Trophoblast cell (in vitro differentiated cells and primary cell): ENCODE results near the gene ZNF480.

Experiments
- DNase-seq, 2 donors: peaks; one replicate each; pipeline ENCODE4 v3.0.0-alpha.2; 2016
- H2AFZ ChIP-seq: 2 replicates; pipeline ENCODE4 v1.6.1; 2013; ENCODE audit warnings: low read length, moderate library complexity, mild to moderate bottlenecking; ENCODE audit not compliant: insufficient read depth, poor library complexity
- H2AK5ac ChIP-seq: 2 replicates; pipeline ENCODE4 v1.6.1; 2013; ENCODE audit warnings: mild to moderate bottlenecking, low read length
- H2BK120ac ChIP-seq: 2 replicates; pipeline ENCODE4 v1.6.1; 2013; ENCODE audit warnings: low read length, mild to moderate bottlenecking, moderate library complexity; ENCODE audit not compliant: insufficient read depth, poor library complexity
- H2BK12ac ChIP-seq: 2 replicates; pipeline ENCODE4 v1.6.1; 2013; ENCODE audit warnings: mild to moderate bottlenecking, low read length, moderate library complexity
- H2BK5ac ChIP-seq: 2 replicates; pipeline ENCODE4 v1.6.1; 2013; ENCODE audit warnings: low read length, low read depth, moderate library complexity, mild to moderate bottlenecking; ENCODE audit not compliant: poor library complexity
- H3K14ac ChIP-seq: 2 replicates; pipeline ENCODE4 v1.6.1; 2013; ENCODE audit warnings: mild to moderate bottlenecking, low read length
- H3K18ac ChIP-seq: 2 replicates; pipeline ENCODE4 v1.6.1; 2013; ENCODE audit warnings: mild to moderate bottlenecking, low read length
- H3K23ac ChIP-seq: 2 replicates; pipeline ENCODE4 v1.6.1; 2013; ENCODE audit warnings: low read length
- H3K27ac ChIP-seq: 2 replicates; pipeline ENCODE4 v1.5.1; 2013; ENCODE audit warnings: low read depth, mild to moderate bottlenecking, inconsistent platforms, low read length, moderate library complexity
- H3K27me3 ChIP-seq: 2 replicates; pipeline ENCODE4 v1.6.1; 2013; ENCODE audit warnings: inconsistent platforms, mild to moderate bottlenecking, low read length, moderate library complexity; ENCODE audit not compliant: insufficient read depth
- H3K36me3 ChIP-seq, 2 experiments: 1 replicate in 1 of 2; 2 replicates in 1 of 2; pipeline ENCODE4 v1.6.1; 2013; ENCODE audit warnings: low read length in 2 of 2, mild to moderate bottlenecking in 2 of 2, moderate library complexity in 1 of 2; ENCODE audit not compliant: insufficient read depth in 2 of 2, control insufficient read depth in 1 of 2
- H3K4ac ChIP-seq: 2 replicates; pipeline ENCODE4 v1.6.1; 2013; ENCODE audit warnings: low read depth, mild to moderate bottlenecking, low read length, moderate library complexity
- H3K4me1 ChIP-seq, 2 experiments: 1 replicate in 1 of 2; 2 replicates in 1 of 2; pipeline ENCODE4 v1.6.1; 2013; ENCODE audit warnings: low read length in 2 of 2, mild to moderate bottlenecking in 2 of 2, moderate library complexity in 1 of 2; ENCODE audit not compliant: insufficient read depth in 2 of 2, control insufficient read depth in 1 of 2
- H3K4me2 ChIP-seq: 2 replicates; pipeline ENCODE4 v1.6.1; 2013; ENCODE audit warnings: inconsistent platforms, mild to moderate bottlenecking, low read length, moderate library complexity
- H3K4me3 ChIP-seq: 2 replicates; pipeline ENCODE4 v1.5.1; 2013; ENCODE audit warnings: mild to moderate bottlenecking, low read depth, low read length, inconsistent platforms
- H3K79me1 ChIP-seq: one replicate; pipeline ENCODE4 v1.6.1; 2013; ENCODE audit warnings: low read length
- H3K79me2 ChIP-seq: 2 replicates; pipeline ENCODE4 v1.6.1; 2013; ENCODE audit warnings: low read length, mild to moderate bottlenecking; ENCODE audit not compliant: control insufficient read depth, insufficient read depth, poor library complexity
- H3K9ac ChIP-seq: 2 replicates; pipeline ENCODE4 v1.6.1; 2013; ENCODE audit warnings: mild to moderate bottlenecking, low read length
- H3K9me3 ChIP-seq: 2 replicates; pipeline ENCODE4 v1.6.1; 2013; ENCODE audit warnings: low read depth, mild to moderate bottlenecking, control low read depth, inconsistent platforms, low read length; ENCODE audit not compliant: insufficient read depth
- H4K12ac ChIP-seq: 2 replicates; pipeline ENCODE4 v1.6.1; 2013; ENCODE audit warnings: low read depth, mild to moderate bottlenecking, low read length, moderate library complexity
- H4K8ac ChIP-seq: 2 replicates; pipeline ENCODE4 v1.6.1; 2013; ENCODE audit warnings: low read depth, mild to moderate bottlenecking, low read length, moderate library complexity
- H4K91ac ChIP-seq: one replicate; pipeline ENCODE4 v1.6.1; 2013; ENCODE audit warnings: low read depth, mild to moderate bottlenecking, low read length, moderate library complexity
- WGBS: extraction: QIAGEN DNeasy Blood & Tissue Kit; methylation state at CpG from one replicate; pipeline ENCODE4 v1.1.7; 2013; ENCODE audit warnings: missing lambda C conversion rate; ENCODE audit not compliant: insufficient read length, insufficient coverage; ENCODE audit errors: extremely low coverage; 5-methylcytosine and 5-hydroxymethylcytosine counted together

Gene ZNF480

DNA sequence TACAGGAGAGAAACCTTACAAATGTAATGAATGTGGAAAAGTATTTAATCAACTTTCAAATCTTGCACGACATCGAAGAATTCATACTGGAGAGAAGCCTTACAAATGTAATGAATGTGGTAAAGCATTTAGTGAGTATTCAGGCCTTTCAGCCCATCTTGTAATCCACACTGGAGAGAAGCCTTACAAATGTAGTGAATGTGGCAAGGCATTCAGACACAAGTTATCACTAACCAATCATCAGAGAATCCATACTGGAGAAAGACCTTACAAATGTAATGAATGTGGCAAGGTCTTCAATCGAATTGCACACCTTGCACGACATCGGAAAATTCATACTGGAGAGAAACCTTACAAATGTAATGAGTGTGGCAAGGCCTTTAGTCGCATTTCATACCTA, 25.5 kb downstream of the ZNF480 start:
- peaks cover 13% of the 10 kb centered on the region for H3K9me3 ChIP-seq
- no peak overlapping the region for H3K4me3 ChIP-seq
- no peak overlapping the region for H3K18ac ChIP-seq
- no peak overlapping the region for H2BK5ac ChIP-seq
- no peak overlapping the region for H3K14ac ChIP-seq
- H2BK12ac ChIP-seq: no peak overlapping the region
- no peak overlapping the region for H2AK5ac ChIP-seq
- no peak overlapping the region for H3K9ac ChIP-seq
- no peaks in the 10 kb centered on the region for H3K27me3 ChIP-seq
- no peak overlapping the region for H2BK120ac ChIP-seq
- H3K36me3 ChIP-seq: peaks cover 22 to 34% of the 10 kb centered on the region in 2 experiments
- no peak overlapping the region for H4K91ac ChIP-seq
- H3K4me2 ChIP-seq: no peak overlapping the region
- H3K79me1 ChIP-seq: no peaks in the 10 kb centered on the region
- H3K4me1 ChIP-seq: no peaks in the 10 kb centered on the region
- WGBS: no CpG with 5 or more reads among the region's 6 CpGs
- no peak overlapping the region for H4K8ac ChIP-seq
- DNase-seq: no peak
- H4K12ac ChIP-seq: no peak overlapping the region
- H3K23ac ChIP-seq: no peak overlapping the region
- H2AFZ ChIP-seq: no peak overlapping the region
- no peak overlapping the region for H3K27ac ChIP-seq
- H3K79me2 ChIP-seq: no peaks in the 10 kb centered on the region
- no peak overlapping the region for H3K4ac ChIP-seq

DNA sequence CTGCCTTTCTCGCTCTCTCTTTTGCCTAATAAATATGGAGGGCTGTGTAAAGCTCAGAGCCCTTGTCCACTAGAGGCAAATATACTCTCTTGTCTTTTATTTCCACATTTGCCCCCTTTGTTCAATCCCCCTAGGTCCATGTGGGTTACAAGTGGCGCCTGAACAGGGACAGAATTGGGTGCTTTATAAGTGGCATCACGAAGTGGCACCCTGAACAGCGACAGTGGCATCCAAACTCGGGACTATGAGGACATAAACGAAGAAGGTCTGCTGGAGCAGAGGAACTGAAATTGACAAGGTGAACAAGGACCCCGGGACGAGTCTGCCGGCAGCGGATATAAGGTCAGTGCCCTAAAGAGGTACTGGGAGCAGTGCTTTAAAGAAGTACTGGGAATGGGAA, 34.8 kb downstream of the ZNF480 start:
- Histone ChIP-seq H3K27me3 (no peaks in the 10 kb centered on the region), H2AFZ (no peak overlapping the region), H3K14ac (no peak overlapping the region), H2BK120ac (no peak overlapping the region), H3K4me2 (no peak overlapping the region), H3K4ac (no peak overlapping the region), H3K9me3 (peaks cover 27% of the 10 kb centered on the region), H3K27ac (no peak overlapping the region), H2AK5ac (no peak overlapping the region), H2BK12ac (no peak overlapping the region), H4K8ac (no peak overlapping the region), H4K91ac (no peak overlapping the region), H3K36me3 (peaks cover 2 to 4% of the 10 kb centered on the region in 2 experiments), H3K9ac (no peak overlapping the region), H3K79me2 (peaks cover 5% of the 10 kb centered on the region), H3K4me1 (no peaks in the 10 kb centered on the region), H4K12ac (no peak overlapping the region), H3K23ac (no peak overlapping the region), H3K79me1 (peaks cover 7% of the 10 kb centered on the region), H3K4me3 (no peak overlapping the region), H3K18ac (no peak overlapping the region), H2BK5ac (no peak overlapping the region)
- DNase-seq: no peak
- WGBS: no CpG with 5 or more reads among the region's 10 CpGs

DNA sequence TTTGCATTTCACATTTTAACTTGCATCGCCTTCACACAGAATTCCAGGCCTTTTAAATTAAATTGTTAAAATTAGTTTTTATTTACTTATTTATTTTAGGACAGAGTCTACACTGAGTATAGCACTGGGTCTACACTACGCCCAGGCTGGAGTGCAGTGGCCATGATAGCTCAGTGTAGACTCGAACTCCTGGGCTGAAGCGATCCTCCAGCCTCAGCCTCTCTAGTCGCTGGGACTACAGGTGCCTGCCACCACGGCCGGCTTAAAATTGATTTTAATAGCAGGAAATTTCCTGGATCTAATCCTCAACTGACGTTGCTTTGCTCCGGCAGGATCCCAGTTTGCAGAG, 38.8 kb downstream of the ZNF480 start:
- Histone ChIP-seq H2BK120ac (no peak overlapping the region), H3K14ac (no peak overlapping the region), H4K91ac (no peak overlapping the region), H2BK12ac (no peak overlapping the region), H2AK5ac (no peak overlapping the region), H4K8ac (peak overlapping the region; percentile 95), H3K79me2 (peaks cover 5% of the 10 kb centered on the region), H3K4me1 (peaks cover 3 to 4% of the 10 kb centered on the region in 2 experiments), H3K79me1 (peaks cover 7% of the 10 kb centered on the region), H3K4me2 (peak overlapping the region; percentile 95), H3K4me3 (peak overlapping the region; percentile 79), H3K27me3 (no peaks in the 10 kb centered on the region), H3K4ac (no peak overlapping the region), H3K9ac (no peak overlapping the region), H2BK5ac (no peak overlapping the region), H2AFZ (peak overlapping the region; percentile 88), H4K12ac (peak overlapping the region; percentile 85), H3K27ac (no peak overlapping the region), H3K18ac (no peak overlapping the region), H3K9me3 (peaks cover 20% of the 10 kb centered on the region), H3K36me3 (peaks cover 4% of the 10 kb centered on the region in 2 experiments), H3K23ac (no peak overlapping the region)
- DNase-seq: no peak
- WGBS: no CpG with 5 or more reads among the region's 9 CpGs

GRCh38 chr19:52336117-52336790, 39.3 kb downstream of the ZNF480 start, which contains the start of gene ZNF610:
Gene ZNF610, plus strand, starts transcription at chr19:52336243. Its CDS starts 12,930 bp downstream, at chr19:52349173.
- H2BK5ac ChIP-seq: peak within 1 kb of the TSS; percentile 14
- peak within 1 kb of the TSS; percentile 79 for H3K4me3 ChIP-seq
- H3K4me2 ChIP-seq: peak within 1 kb of the TSS; percentile 95
- H4K12ac ChIP-seq: peak within 1 kb of the TSS; percentile 85
- H3K4me1 ChIP-seq: peaks cover 3 to 4% of the 10 kb centered on the region in 2 experiments
- peaks cover 7% of the 10 kb centered on the region for H3K79me1 ChIP-seq
- no peak within 1 kb of the TSS for H3K27ac ChIP-seq
- peak; percentile 82 to 88 for DNase-seq
- no peaks in the 10 kb centered on the region for H3K27me3 ChIP-seq
- H3K9ac ChIP-seq: peak within 1 kb of the TSS; percentile 81
- peak within 1 kb of the TSS; percentile 88 for H2AFZ ChIP-seq
- peaks cover 4% of the 10 kb centered on the region in 2 experiments for H3K36me3 ChIP-seq
- H3K23ac ChIP-seq: no peak within 1 kb of the TSS
- peaks cover 5% of the 10 kb centered on the region for H3K79me2 ChIP-seq
- peak within 1 kb of the TSS; percentile 95 for H4K8ac ChIP-seq
- peak within 1 kb of the TSS; percentile 88 for H4K91ac ChIP-seq
- H3K9me3 ChIP-seq: peaks cover 19% of the 10 kb centered on the region
- peak within 1 kb of the TSS; percentile 72 for H2BK120ac ChIP-seq
- peak within 1 kb of the TSS; percentile 89 for H3K14ac ChIP-seq
- WGBS: no CpG with 5 or more reads among the region's 55 CpGs
- peak within 1 kb of the TSS; percentile 19 for H2AK5ac ChIP-seq
- H3K18ac ChIP-seq: peak within 1 kb of the TSS; percentile 82
- no peak within 1 kb of the TSS for H2BK12ac ChIP-seq
- peak within 1 kb of the TSS; percentile 64 for H3K4ac ChIP-seq
